Spleen (tissue), 3 donors: Measurements from ENCODE around the gene TM4SF18.

Experiments
- POLR2A ChIP-seq, 3 donors: fragments of 450-650 bp; IDR thresholded peaks; one replicate each; pipeline ENCODE4 v1.5.1; 2017; ENCODE audit warnings: antibody characterized with exemption in 3 of 3, mild to moderate bottlenecking in 1 of 3
- POLR2AphosphoS5 ChIP-seq, 3 donors: sonication (generic); formaldehyde crosslinking; IDR thresholded peaks; one replicate each; pipeline ENCODE4 v1.5.1; 2017; ENCODE audit warnings: antibody characterized with exemption in 3 of 3

- TF ChIP-seq POLR2AphosphoS5 (IDR thresholded peaks at IDR 0.05) (no peak), POLR2A (IDR thresholded peaks at IDR 0.05) (no peak)
Observed at GRCh38 chr3:149371001-149371722, 37.7 kb upstream of the TM4SF18 start.
